Loucy (cell line): ENCODE results near the gene RHEBL1.

ENCODE experiments used
- H2AFZ ChIP-seq: fragments of 200-600 bp; sonication (generic); 2 replicates; pipeline ENCODE4 v1.6.0; 2016; ENCODE audit warnings: antibody characterized with exemption, mild to moderate bottlenecking, low read length, moderate library complexity
- H3F3A ChIP-seq: fragments of 200-600 bp; 2 replicates; pipeline ENCODE4 v1.6.0; 2016; ENCODE audit warnings: antibody characterized with exemption, low read depth, mild to moderate bottlenecking
- H3K27me3 ChIP-seq: fragments of 200-600 bp; sonication (generic); 2 replicates; pipeline ENCODE4 v1.6.1; 2014; ENCODE audit warnings: low read length, mild to moderate bottlenecking; ENCODE audit not compliant: insufficient read depth, poor library complexity, severe bottlenecking
- H3K36me3 ChIP-seq: fragments of 200-600 bp; sonication (generic); 2 replicates; pipeline ENCODE4 v1.6.1; 2016; ENCODE audit warnings: low read length; ENCODE audit not compliant: insufficient read depth
- H3K4me1 ChIP-seq: fragments of 200-600 bp; sonication (generic); 2 replicates; pipeline ENCODE4 v1.5.1; 2014; ENCODE audit warnings: low read length, mild to moderate bottlenecking; ENCODE audit not compliant: insufficient read depth, poor library complexity, severe bottlenecking
- H3K4me2 ChIP-seq: fragments of 200-600 bp; sonication (generic); 2 replicates; pipeline ENCODE4 v1.6.0; 2014; ENCODE audit warnings: antibody characterized with exemption, low read length, low read depth, mild to moderate bottlenecking; ENCODE audit not compliant: poor library complexity, severe bottlenecking
- H3K4me3 ChIP-seq: fragments of 200-600 bp; sonication (generic); 2 replicates; pipeline ENCODE4 v1.5.1; 2014; ENCODE audit warnings: low read length, mild to moderate bottlenecking, mixed read lengths; ENCODE audit not compliant: poor library complexity, severe bottlenecking
- H3K79me2 ChIP-seq: fragments of 200-600 bp; sonication (generic); 2 replicates; pipeline ENCODE4 v1.6.1; 2014; ENCODE audit warnings: low read length; ENCODE audit not compliant: insufficient read depth
- H3K9ac ChIP-seq: fragments of 200-600 bp; sonication (generic); 2 replicates; pipeline ENCODE4 v1.6.0; 2014; ENCODE audit warnings: mild to moderate bottlenecking, low read depth, low read length, moderate library complexity; ENCODE audit not compliant: poor library complexity, severe bottlenecking
- H3K9me2 ChIP-seq: fragments of 200-600 bp; sonication (generic); replicated peaks from 2 replicates; pipeline ENCODE4 v1.6.1; 2016; ENCODE audit warnings: low read depth, low read length, mixed read lengths
- H3K9me3 ChIP-seq: fragments of 200-600 bp; sonication (generic); 2 replicates; pipeline ENCODE4 v1.6.1; 2014; ENCODE audit warnings: mild to moderate bottlenecking, antibody characterized with exemption, low read length, low read depth; ENCODE audit not compliant: insufficient read depth
- H4K20me1 ChIP-seq: fragments of 200-600 bp; sonication (generic); 2 replicates; pipeline ENCODE4 v1.6.0; 2014; ENCODE audit warnings: antibody characterized with exemption, low read length, mild to moderate bottlenecking; ENCODE audit not compliant: insufficient read depth, poor library complexity, severe bottlenecking
- CTCF ChIP-seq: fragments of 200-600 bp; sonication (generic); conservative IDR thresholded peaks from 2 replicates; pipeline ENCODE4 v1.5.1; 2014; ENCODE audit warnings: mild to moderate bottlenecking, antibody characterized with exemption, low read length
- EZH2phosphoT487 ChIP-seq: fragments of 200-600 bp; IDR thresholded peaks from 2 replicates; pipeline ENCODE4 v1.6.1; 2018; ENCODE audit warnings: antibody characterized with exemption, mild to moderate bottlenecking, moderate library complexity, borderline replicate concordance

The RHEBL1 gene

GRCh38 chr12:49086116-49086515 lies 16.3 kb upstream of the RHEBL1 start:
- H3K4me2 ChIP-seq, result no peak overlapping the region
- no peaks in the 10 kb centered on the region for H3K27me3 ChIP-seq
- H2AFZ ChIP-seq, result no peak overlapping the region
- no peaks in the 10 kb centered on the region for H3K79me2 ChIP-seq
- TF ChIP-seq CTCF (no peak), EZH2phosphoT487 (no peak)
- no peaks in the 10 kb centered on the region for H3F3A ChIP-seq
- no peaks in the 10 kb centered on the region for H3K9me2 ChIP-seq
- H3K9ac ChIP-seq, result no peak overlapping the region
- no peaks in the 10 kb centered on the region for H3K36me3 ChIP-seq
- H3K4me1 ChIP-seq, result peaks cover 24% of the 10 kb centered on the region
- H4K20me1 ChIP-seq, result no peaks in the 10 kb centered on the region
- H3K9me3 ChIP-seq, result no peaks in the 10 kb centered on the region
- no peak overlapping the region for H3K4me3 ChIP-seq

- H4K20me1 ChIP-seq, result no peaks in the 10 kb centered on the region
- H3K27me3 ChIP-seq, result no peaks in the 10 kb centered on the region
- H3F3A ChIP-seq, result no peaks in the 10 kb centered on the region
- H3K36me3 ChIP-seq, result no peaks in the 10 kb centered on the region
- H3K9me2 ChIP-seq, result no peaks in the 10 kb centered on the region
- H3K4me2 ChIP-seq, result no peak overlapping the region
- TF ChIP-seq CTCF (no peak), EZH2phosphoT487 (no peak)
- H3K4me3 ChIP-seq, result no peak overlapping the region
- H2AFZ ChIP-seq, result no peak overlapping the region
- H3K9me3 ChIP-seq, result no peaks in the 10 kb centered on the region
- no peak overlapping the region for H3K9ac ChIP-seq
- no peaks in the 10 kb centered on the region for H3K79me2 ChIP-seq
- H3K4me1 ChIP-seq, result peaks cover 22% of the 10 kb centered on the region
These were observed 14.7 kb upstream of the RHEBL1 start for GRCh38 chr12:49084438-49084837.

- Histone ChIP-seq H2AFZ (no peak overlapping the region), H3K36me3 (no peaks in the 10 kb centered on the region), H3K4me1 (no peaks in the 10 kb centered on the region), H3F3A (no peaks in the 10 kb centered on the region), H3K27me3 (no peaks in the 10 kb centered on the region), H3K79me2 (no peaks in the 10 kb centered on the region), H3K9me3 (no peaks in the 10 kb centered on the region), H3K4me3 (no peak overlapping the region), H3K4me2 (no peak overlapping the region), H3K9me2 (no peaks in the 10 kb centered on the region), H4K20me1 (no peaks in the 10 kb centered on the region), H3K9ac (no peak overlapping the region)
- TF ChIP-seq CTCF, result no peak
- TF ChIP-seq EZH2phosphoT487, result no peak
These were observed 10.0 kb upstream of the RHEBL1 start for GRCh38 chr12:49079793-49080192.
